ENCODE measurements around the gene SORCS2.

GRCh38 chr4:7672601-7673000 is 480.3 kb downstream of the SORCS2 start:
- TF ChIP-seq BRCA1 (IDR thresholded peaks at IDR 0.05; ENCODE audit: low read depth, low read length) (no peak), CTCF (IDR thresholded peaks at IDR 0.05; ENCODE audit: control extremely low read depth in 1 of 3, insufficient read depth in 1 of 3, low read depth in 1 of 3, low read length in 3 of 3) (no peak), SIN3A (conservative IDR thresholded peaks at IDR 0.05 in 1 of 2, IDR thresholded peaks at IDR 0.05 in 1 of 2; ENCODE audit: low read depth in 1 of 2, low read length in 2 of 2) (no peak), CEBPB (IDR thresholded peaks at IDR 0.05; ENCODE audit: low read depth, low read length) (no peak), TAF1 (IDR thresholded peaks at IDR 0.05; ENCODE audit: low read depth, low read length) (no peak), SRF (IDR thresholded peaks at IDR 0.05; ENCODE audit: low read depth, low read length) (no peak), RFX5 (IDR thresholded peaks at IDR 0.05; ENCODE audit: borderline replicate concordance, low read depth, low read length) (no peak), EP300 (IDR thresholded peaks at IDR 0.05; ENCODE audit: borderline replicate concordance in 1 of 2, low read depth in 2 of 2, low read length in 2 of 2) (no peak), CHD2 (IDR thresholded peaks at IDR 0.05; ENCODE audit: low read length) (no peak), POLR2AphosphoS5 (IDR thresholded peaks at IDR 0.05; ENCODE audit: low read depth, low read length) (no peak), SIX5 (IDR thresholded peaks at IDR 0.05; ENCODE audit: low read depth, low read length) (no peak), RAD21 (IDR thresholded peaks at IDR 0.05 in 1 of 2, conservative IDR thresholded peaks at IDR 0.05 in 1 of 2; ENCODE audit: low read depth in 2 of 2, low read length in 2 of 2) (no peak)
